HepG2 (cell line): ENCODE results near the gene IQCB1. TPM values are rescaled to one million over a fixed set of nuclear protein-coding genes. Genes with fewer than 3 reads are reported as not detected.

Source experiments
- ATAC-seq: fragments of 200-7000 bp; cut with Tn5 transposase; 3 replicates; pipeline ENCODE4 v1.9.1; 2020; ENCODE audit warnings: mild to moderate bottlenecking, moderate library complexity
- BruUV-seq: library from RNA; stranded (reverse); fragments of 400-500 nt; replicated peaks from 2 replicates; lab custom pipeline; 2021; lab: Mats Ljungman, UMichigan
- CTCF ChIA-PET: fragments of 300-600 bp; formaldehyde crosslinking; extraction: SDS; loops from one replicate; lab custom pipeline; 2021; ENCODE audit warnings: low total read pairs, inconsistent platforms, low intra/inter-chr PET ratio; lab: Yijun Ruan, JAX
- POLR2A ChIA-PET: fragments of 350-600 bp; sonication (Branson Sonifier 250); formaldehyde crosslinking; loops from one replicate; lab custom pipeline; 2020; ENCODE audit warnings: antibody characterized with exemption, inconsistent platforms; lab: Yijun Ruan, JAX
- DNase-seq: peaks from one replicate; pipeline ENCODE4 v3.0.0-alpha.2; 2015; ENCODE audit warnings: low spot score
- FAIRE-seq: peaks from 3 replicates; lab custom pipeline; 2011; peaks lifted over from hg19 to GRCh38; lab: Jason Lieb, UNC
- H2AFZ ChIP-seq: one replicate; pipeline ENCODE4 v1.6.1; 2011; ENCODE audit warnings: low read length, inconsistent platforms
- H3K27ac ChIP-seq: fragments of 300-600 bp; 3 replicates; pipeline ENCODE4 v1.8.0; 2011; ENCODE audit warnings: mixed run types, mild to moderate bottlenecking, mixed read lengths, low read length, inconsistent platforms; ENCODE audit not compliant: insufficient read depth; ENCODE audit errors: extremely low read length
- H3K27me3 ChIP-seq, 2 experiments: fragments of 200-600 bp in 1 of 2; 2 replicates in 1 of 2; 3 replicates in 1 of 2; pipeline versions ENCODE4 v1.6.0 to v1.8.0; 2011; ENCODE audit warnings: low read length in 2 of 2, mild to moderate bottlenecking in 2 of 2, moderate library complexity in 2 of 2, inconsistent platforms in 1 of 2; ENCODE audit not compliant: insufficient read depth in 2 of 2, control insufficient read depth in 1 of 2
- H3K36me3 ChIP-seq, 2 experiments: fragments of 200-600 bp in 1 of 2; replicated peaks in 1 of 2; 2 replicates in 1 of 2; 3 replicates in 1 of 2; pipeline versions ENCODE4 v1.5.1 to v1.8.0; 2011; ENCODE audit warnings: low read length in 2 of 2, inconsistent platforms in 1 of 2; ENCODE audit not compliant: insufficient read depth in 2 of 2, control insufficient read depth in 1 of 2
- H3K4me1 ChIP-seq: 2 replicates; pipeline ENCODE4 v1.5.1; 2012; ENCODE audit warnings: low read length, inconsistent platforms; ENCODE audit not compliant: insufficient read depth
- H3K4me2 ChIP-seq: 2 replicates; pipeline ENCODE4 v1.6.0; 2011; ENCODE audit warnings: low read depth, low read length, inconsistent platforms
- H3K4me3 ChIP-seq, 3 experiments: fragments of 200-600 bp in 1 of 3; sonication (generic), shearing (Covaris generic) in 1 of 3; replicated peaks in 1 of 3; 2 replicates each; pipeline ENCODE4 v1.5.1; 2011 to 2016; ENCODE audit warnings: low read length in 3 of 3, inconsistent platforms in 2 of 3, low read depth in 2 of 3, mild to moderate bottlenecking in 2 of 3, control low read depth in 1 of 3, mixed read lengths in 1 of 3; ENCODE audit not compliant: insufficient read depth in 1 of 3
- H3K79me2 ChIP-seq: one replicate; pipeline ENCODE4 v1.6.1; 2011; ENCODE audit warnings: low read length, inconsistent platforms; ENCODE audit not compliant: insufficient read depth
- H3K9ac ChIP-seq: 2 replicates; pipeline ENCODE4 v1.6.0; 2011; ENCODE audit warnings: mild to moderate bottlenecking, low read depth, low read length, inconsistent platforms; ENCODE audit not compliant: insufficient read depth
- H3K9me3 ChIP-seq: 2 replicates; pipeline ENCODE4 v1.5.1; 2012; ENCODE audit warnings: mild to moderate bottlenecking, low read length
- H4K20me1 ChIP-seq: 2 replicates; pipeline ENCODE4 v1.6.0; 2011; ENCODE audit warnings: inconsistent platforms, mild to moderate bottlenecking, low read length, moderate library complexity; ENCODE audit not compliant: insufficient read depth
- EZH2 ChIP-seq: conservative IDR thresholded peaks from 2 replicates; pipeline ENCODE4 v1.6.1; 2012; ENCODE audit warnings: mild to moderate bottlenecking, low read depth, low read length, moderate library complexity
- NFYC ChIP-seq: IDR thresholded peaks from 2 replicates; pipeline ENCODE4 v1.6.1; 2016; ENCODE audit warnings: missing genetic modification reagents, missing compliant biosample characterization
- PAX8 ChIP-seq: sonication (generic); formaldehyde crosslinking; IDR thresholded peaks from 2 replicates; pipeline ENCODE4 v1.8.0; 2022; ENCODE audit warnings: mild to moderate bottlenecking, missing genetic modification reagents, borderline replicate concordance
- PRPF4 ChIP-seq: fragments of 200-400 bp; formaldehyde crosslinking; IDR thresholded peaks from 2 replicates; pipeline ENCODE4 v1.6.1; 2016; ENCODE audit warnings: low read length, low read depth; ENCODE audit not compliant: poor library complexity, severe bottlenecking
- SNAI1 ChIP-seq: sonication (generic); formaldehyde crosslinking; IDR thresholded peaks from 2 replicates; pipeline ENCODE4 v1.5.0; 2020; ENCODE audit warnings: mild to moderate bottlenecking, missing genetic modification reagents, borderline replicate concordance
- ZNF777 ChIP-seq: sonication (generic); formaldehyde crosslinking; IDR thresholded peaks from 2 replicates; pipeline ENCODE4 v1.4.0; 2020; ENCODE audit warnings: missing genetic modification reagents
- ZNF878 ChIP-seq: sonication (generic); formaldehyde crosslinking; IDR thresholded peaks from 2 replicates; pipeline ENCODE4 v1.8.1; 2023; ENCODE audit warnings: mild to moderate bottlenecking, missing genetic modification reagents, moderate library complexity
- in situ Hi-C: cut with HindIII; loops from 2 replicates; pipeline ENCODE4 v1.10.0; 2017; ENCODE audit warnings: low pct_unique_long_range_greater_than_20kb; ENCODE audit not compliant: extremely low pct_ligation_motif_present
- intact Hi-C: fragments of 100-400 bp; cut with micrococcal nuclease; formaldehyde crosslinking; loops from one replicate; pipeline ENCODE4 v1.10.0; 2022; ENCODE audit not compliant: unreplicated experiment
- polyA plus RNA-seq, 8 experiments: library from polyadenylated mRNA; depleted of rRNA in 3 of 8; stranded (reverse) in 7 of 8; unstranded in 1 of 8; fragments of >200 nt; fragmentation: Illumina TruSeq in 4 of 8; extraction: Trizol in 4 of 8; gene quantifications; 2 replicates each; pipeline versions ENCODE4 v1.2.1 to v1.2.3, GENCODE V29; 2011 to 2016; ENCODE audit warnings: low read depth in 4 of 8, missing spikeins in 1 of 8, mixed read lengths in 1 of 8; ENCODE audit not compliant: insufficient read depth in 1 of 8
- total RNA-seq, 5 experiments: library from RNA; depleted of rRNA; stranded (reverse); fragments of >200 nt; fragmentation: Illumina TruSeq; extraction: Trizol; gene quantifications; 2 replicates each; pipeline ENCODE4 v1.2.3, GENCODE V29; 2016; ENCODE audit warnings: low read depth in 1 of 5
- TF ChIP-seq, protein P1 (sequence below): sonication (generic); formaldehyde crosslinking; IDR thresholded peaks from 2 replicates; pipeline ENCODE4 v1.8.0; 2022; ENCODE audit warnings: mild to moderate bottlenecking, missing genetic modification reagents, moderate library complexity
- TF ChIP-seq, protein P2 (sequence below): sonication (generic); formaldehyde crosslinking; IDR thresholded peaks from 2 replicates; pipeline ENCODE4 v1.4.0; 2020; ENCODE audit warnings: missing genetic modification reagents
- TF ChIP-seq, protein P3 (sequence below), 2 experiments: sonication (generic) in 1 of 2; formaldehyde crosslinking in 1 of 2; IDR thresholded peaks; 2 replicates each; pipeline versions ENCODE4 v1.5.1 to v1.6.1; 2011 to 2020; ENCODE audit warnings: borderline replicate concordance in 1 of 2, low read depth in 1 of 2, low read length in 1 of 2, mild to moderate bottlenecking in 1 of 2, missing genetic modification reagents in 1 of 2, moderate library complexity in 1 of 2
- TF ChIP-seq, protein P4 (sequence below): sonication (generic); formaldehyde crosslinking; conservative IDR thresholded peaks from 2 replicates; pipeline ENCODE4 v1.4.0; 2020; ENCODE audit warnings: missing genetic modification reagents
- TF ChIP-seq, protein P5 (sequence below): sonication (generic); formaldehyde crosslinking; IDR thresholded peaks from 2 replicates; pipeline ENCODE4 v1.5.0; 2020; ENCODE audit warnings: missing genetic modification reagents, mild to moderate bottlenecking, borderline replicate concordance

The IQCB1 gene
- total and polyA plus RNA-seq, 2 of the 13 experiments (the other 11 are each of a cell fraction or from before 2014, with no cell fraction given), result 18.0 to 41.4 TPM

DNA sequence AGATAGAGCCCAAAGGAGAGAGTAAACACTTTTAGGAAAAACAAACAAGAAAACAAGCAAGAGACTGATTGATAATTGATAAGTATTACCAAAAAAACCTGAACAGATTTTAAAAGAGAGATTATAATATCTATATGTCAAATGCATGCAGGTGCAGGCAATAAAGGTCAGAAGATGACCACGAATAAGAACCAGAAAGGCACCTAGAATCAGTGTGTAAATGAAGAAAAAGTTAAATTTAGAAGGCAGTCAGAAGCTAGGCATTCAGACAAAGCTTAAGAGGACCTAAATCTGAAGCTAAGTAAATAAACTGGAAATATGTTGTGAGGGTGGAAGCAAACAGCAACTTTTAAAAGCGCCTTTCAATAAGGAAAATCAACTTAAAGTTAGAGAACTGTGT is 16.3 kb downstream of the IQCB1 start (continued):
- TF ChIP-seq, protein P1, sequence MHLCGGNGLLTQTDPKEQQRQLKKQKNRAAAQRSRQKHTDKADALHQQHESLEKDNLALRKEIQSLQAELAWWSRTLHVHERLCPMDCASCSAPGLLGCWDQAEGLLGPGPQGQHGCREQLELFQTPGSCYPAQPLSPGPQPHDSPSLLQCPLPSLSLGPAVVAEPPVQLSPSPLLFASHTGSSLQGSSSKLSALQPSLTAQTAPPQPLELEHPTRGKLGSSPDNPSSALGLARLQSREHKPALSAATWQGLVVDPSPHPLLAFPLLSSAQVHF (CRISPR knock-in tag), result no peak
- no peak for TF ChIP-seq PRPF4
- no peak for TF ChIP-seq ZNF777 (CRISPR knock-in tag)

DNA sequence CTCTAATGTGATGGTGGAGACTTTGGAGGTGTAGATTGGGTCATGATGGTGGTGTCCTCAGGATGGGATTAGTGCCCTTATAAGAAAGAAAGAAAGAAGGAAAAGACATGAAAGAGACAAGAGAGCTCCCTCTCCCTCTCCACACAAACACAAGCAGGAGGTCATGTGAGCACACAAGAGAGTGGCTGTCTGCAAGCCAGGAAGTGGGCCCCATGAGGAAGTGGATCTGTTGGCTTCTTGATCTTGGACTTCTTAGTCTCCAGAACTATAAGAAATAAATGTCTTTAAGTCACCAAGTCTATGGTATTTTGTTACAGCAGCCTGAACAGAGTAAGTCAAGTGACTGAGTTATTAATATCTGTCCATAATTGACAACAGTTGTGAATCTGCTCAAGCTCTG is 17.1 kb downstream of the IQCB1 start:
- no peak for FAIRE-seq
- ChIA-PET POLR2A (no interaction called here), CTCF (no interaction called here)
- no peak overlapping the region for H3K9ac ChIP-seq
- ATAC-seq, result no peak
- no peaks in the 10 kb centered on the region for H3K9me3 ChIP-seq
- intact Hi-C loops, result no loop called here
- no peak overlapping the region for H3K4me3 ChIP-seq
- H4K20me1 ChIP-seq, result no peaks in the 10 kb centered on the region
- peaks cover 6 to 25% of the 10 kb centered on the region in 2 experiments for H3K36me3 ChIP-seq
- H3K4me1 ChIP-seq, result no peaks in the 10 kb centered on the region
- peaks cover 7% of the 10 kb centered on the region for H3K79me2 ChIP-seq
- no TSS peak for BruUV-seq
- H3K27me3 ChIP-seq, result no peaks in the 10 kb centered on the region
- in situ Hi-C loops, result no loop called here
- no peak overlapping the region for H3K27ac ChIP-seq
- DNase-seq, result no peak
- H3K4me2 ChIP-seq, result no peak overlapping the region
- no peak overlapping the region for H2AFZ ChIP-seq
- no peak for TF ChIP-seq SNAI1 (CRISPR knock-in tag)
- TF ChIP-seq NFYC, result no peak
- TF ChIP-seq EZH2, result no peak
- TF ChIP-seq ZNF878, result no peak
- no peak for TF ChIP-seq PAX8
- TF ChIP-seq, protein P2, sequence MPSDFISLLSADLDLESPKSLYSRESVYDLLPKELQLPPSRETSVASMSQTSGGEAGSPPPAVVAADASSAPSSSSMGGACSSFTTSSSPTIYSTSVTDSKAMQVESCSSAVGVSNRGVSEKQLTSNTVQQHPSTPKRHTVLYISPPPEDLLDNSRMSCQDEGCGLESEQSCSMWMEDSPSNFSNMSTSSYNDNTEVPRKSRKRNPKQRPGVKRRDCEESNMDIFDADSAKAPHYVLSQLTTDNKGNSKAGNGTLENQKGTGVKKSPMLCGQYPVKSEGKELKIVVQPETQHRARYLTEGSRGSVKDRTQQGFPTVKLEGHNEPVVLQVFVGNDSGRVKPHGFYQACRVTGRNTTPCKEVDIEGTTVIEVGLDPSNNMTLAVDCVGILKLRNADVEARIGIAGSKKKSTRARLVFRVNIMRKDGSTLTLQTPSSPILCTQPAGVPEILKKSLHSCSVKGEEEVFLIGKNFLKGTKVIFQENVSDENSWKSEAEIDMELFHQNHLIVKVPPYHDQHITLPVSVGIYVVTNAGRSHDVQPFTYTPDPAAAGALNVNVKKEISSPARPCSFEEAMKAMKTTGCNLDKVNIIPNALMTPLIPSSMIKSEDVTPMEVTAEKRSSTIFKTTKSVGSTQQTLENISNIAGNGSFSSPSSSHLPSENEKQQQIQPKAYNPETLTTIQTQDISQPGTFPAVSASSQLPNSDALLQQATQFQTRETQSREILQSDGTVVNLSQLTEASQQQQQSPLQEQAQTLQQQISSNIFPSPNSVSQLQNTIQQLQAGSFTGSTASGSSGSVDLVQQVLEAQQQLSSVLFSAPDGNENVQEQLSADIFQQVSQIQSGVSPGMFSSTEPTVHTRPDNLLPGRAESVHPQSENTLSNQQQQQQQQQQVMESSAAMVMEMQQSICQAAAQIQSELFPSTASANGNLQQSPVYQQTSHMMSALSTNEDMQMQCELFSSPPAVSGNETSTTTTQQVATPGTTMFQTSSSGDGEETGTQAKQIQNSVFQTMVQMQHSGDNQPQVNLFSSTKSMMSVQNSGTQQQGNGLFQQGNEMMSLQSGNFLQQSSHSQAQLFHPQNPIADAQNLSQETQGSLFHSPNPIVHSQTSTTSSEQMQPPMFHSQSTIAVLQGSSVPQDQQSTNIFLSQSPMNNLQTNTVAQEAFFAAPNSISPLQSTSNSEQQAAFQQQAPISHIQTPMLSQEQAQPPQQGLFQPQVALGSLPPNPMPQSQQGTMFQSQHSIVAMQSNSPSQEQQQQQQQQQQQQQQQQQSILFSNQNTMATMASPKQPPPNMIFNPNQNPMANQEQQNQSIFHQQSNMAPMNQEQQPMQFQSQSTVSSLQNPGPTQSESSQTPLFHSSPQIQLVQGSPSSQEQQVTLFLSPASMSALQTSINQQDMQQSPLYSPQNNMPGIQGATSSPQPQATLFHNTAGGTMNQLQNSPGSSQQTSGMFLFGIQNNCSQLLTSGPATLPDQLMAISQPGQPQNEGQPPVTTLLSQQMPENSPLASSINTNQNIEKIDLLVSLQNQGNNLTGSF (CRISPR knock-in tag), result no peak
- TF ChIP-seq, protein P3, sequence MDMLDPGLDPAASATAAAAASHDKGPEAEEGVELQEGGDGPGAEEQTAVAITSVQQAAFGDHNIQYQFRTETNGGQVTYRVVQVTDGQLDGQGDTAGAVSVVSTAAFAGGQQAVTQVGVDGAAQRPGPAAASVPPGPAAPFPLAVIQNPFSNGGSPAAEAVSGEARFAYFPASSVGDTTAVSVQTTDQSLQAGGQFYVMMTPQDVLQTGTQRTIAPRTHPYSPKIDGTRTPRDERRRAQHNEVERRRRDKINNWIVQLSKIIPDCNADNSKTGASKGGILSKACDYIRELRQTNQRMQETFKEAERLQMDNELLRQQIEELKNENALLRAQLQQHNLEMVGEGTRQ (IDR thresholded peaks at IDR 0.05; ENCODE audit: low read depth, low read length), result no peak
- TF ChIP-seq, protein P3 (CRISPR knock-in tag; IDR thresholded peaks at IDR 0.05; ENCODE audit: borderline replicate concordance), result no peak
- TF ChIP-seq, protein P4, sequence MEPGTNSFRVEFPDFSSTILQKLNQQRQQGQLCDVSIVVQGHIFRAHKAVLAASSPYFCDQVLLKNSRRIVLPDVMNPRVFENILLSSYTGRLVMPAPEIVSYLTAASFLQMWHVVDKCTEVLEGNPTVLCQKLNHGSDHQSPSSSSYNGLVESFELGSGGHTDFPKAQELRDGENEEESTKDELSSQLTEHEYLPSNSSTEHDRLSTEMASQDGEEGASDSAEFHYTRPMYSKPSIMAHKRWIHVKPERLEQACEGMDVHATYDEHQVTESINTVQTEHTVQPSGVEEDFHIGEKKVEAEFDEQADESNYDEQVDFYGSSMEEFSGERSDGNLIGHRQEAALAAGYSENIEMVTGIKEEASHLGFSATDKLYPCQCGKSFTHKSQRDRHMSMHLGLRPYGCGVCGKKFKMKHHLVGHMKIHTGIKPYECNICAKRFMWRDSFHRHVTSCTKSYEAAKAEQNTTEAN (CRISPR knock-in tag), result no peak
- TF ChIP-seq, protein P5, sequence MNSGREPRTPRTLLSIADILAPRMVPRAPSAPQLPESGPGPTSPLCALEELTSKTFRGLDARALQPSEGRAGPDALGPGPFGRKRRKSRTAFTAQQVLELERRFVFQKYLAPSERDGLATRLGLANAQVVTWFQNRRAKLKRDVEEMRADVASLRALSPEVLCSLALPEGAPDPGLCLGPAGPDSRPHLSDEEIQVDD (CRISPR knock-in tag), result no peak
